WTC11 (cell line): ENCODE data around the gene SH3D19. TPM values are rescaled to one million over a fixed set of nuclear protein-coding genes. Genes with fewer than 3 reads are reported as not detected.
A peak's percentile ranks its signal among the peaks of the same experiment; 100 is the strongest.

Experiments used
- ATAC-seq: fragments of 200-7000 bp; cut with Tn5 transposase; 2 replicates; pipeline ENCODE4 v1.10.0; 2021; ENCODE audit warnings: mild to moderate bottlenecking, moderate library complexity
- CTCF ChIA-PET: fragments of 300-600 bp; sonication (Branson Sonifier 250); formaldehyde crosslinking; loops from one replicate; lab custom pipeline; 2021; ENCODE audit warnings: antibody characterized with exemption; lab: Charles Lee
- POLR2A ChIA-PET: fragments of 350-600 bp; sonication (Branson Sonifier 250); formaldehyde crosslinking; loops from one replicate; lab custom pipeline; 2021; ENCODE audit warnings: antibody characterized with exemption; lab: Charles Lee
- DNase-seq: peaks from one replicate; pipeline ENCODE4 v3.0.0; 2021; ENCODE audit warnings: low spot score
- H3K27ac Mint-ChIP-seq: 2 replicates; pipeline ENCODE4 v1.8.0; 2021; ENCODE audit warnings: mixed read lengths
- H3K27me3 Mint-ChIP-seq: 2 replicates; pipeline ENCODE4 v1.8.0; 2021; ENCODE audit warnings: low read depth, mild to moderate bottlenecking, moderate library complexity, mixed read lengths
- H3K36me3 Mint-ChIP-seq: 2 replicates; pipeline ENCODE4 v1.8.0; 2021; ENCODE audit warnings: mixed read lengths
- H3K4me1 Mint-ChIP-seq: 2 replicates; pipeline ENCODE4 v1.8.0; 2022; ENCODE audit warnings: mixed read lengths
- H3K4me3 Mint-ChIP-seq: 2 replicates; pipeline ENCODE4 v1.8.0; 2021; ENCODE audit warnings: mild to moderate bottlenecking, moderate library complexity, mixed read lengths
- H3K9me3 Mint-ChIP-seq: 2 replicates; pipeline ENCODE4 v1.8.0; 2021; ENCODE audit warnings: mixed read lengths
- ATF1 ChIP-seq: sonication (generic); formaldehyde crosslinking; IDR thresholded peaks from 2 replicates; pipeline ENCODE4 v1.8.1; 2023; ENCODE audit warnings: mild to moderate bottlenecking, moderate library complexity, missing genetic modification reagents
- E2F5 ChIP-seq: sonication (generic); formaldehyde crosslinking; IDR thresholded peaks from 2 replicates; pipeline ENCODE4 v1.8.1; 2022; ENCODE audit warnings: mild to moderate bottlenecking, moderate library complexity, missing genetic modification reagents
- EMX1 ChIP-seq: fragments of 250-450 bp; sonication (Bioruptor Pico); IDR thresholded peaks from 2 replicates; pipeline ENCODE4 v1.8.0; 2021; ENCODE audit warnings: mild to moderate bottlenecking
- ERG ChIP-seq: fragments of 250-450 bp; sonication (Bioruptor Pico); IDR thresholded peaks from 2 replicates; pipeline ENCODE4 v1.8.0; 2021; ENCODE audit warnings: mild to moderate bottlenecking
- ETV6 ChIP-seq: sonication (generic); formaldehyde crosslinking; IDR thresholded peaks from 2 replicates; pipeline ENCODE4 v1.8.1; 2022; ENCODE audit warnings: mild to moderate bottlenecking, missing genetic modification reagents
- FOXP1 ChIP-seq: sonication (generic); formaldehyde crosslinking; IDR thresholded peaks from 2 replicates; pipeline ENCODE4 v1.8.0; 2022; ENCODE audit warnings: missing genetic modification reagents, mild to moderate bottlenecking, moderate library complexity, borderline replicate concordance
- GABPB1 ChIP-seq: sonication (generic); formaldehyde crosslinking; IDR thresholded peaks from 2 replicates; pipeline ENCODE4 v1.8.1; 2023; ENCODE audit warnings: mild to moderate bottlenecking, missing genetic modification reagents
- JAZF1 ChIP-seq: fragments of 250-450 bp; sonication (Bioruptor Pico); IDR thresholded peaks from 2 replicates; pipeline ENCODE4 v1.9.0; 2021; ENCODE audit warnings: moderate library complexity, mild to moderate bottlenecking, inconsistent platforms
- MAX ChIP-seq: sonication (generic); formaldehyde crosslinking; IDR thresholded peaks from 2 replicates; pipeline ENCODE4 v1.8.0; 2022; ENCODE audit warnings: mild to moderate bottlenecking, missing genetic modification reagents
- MXD4 ChIP-seq: fragments of 250-450 bp; sonication (Bioruptor Pico); IDR thresholded peaks from 2 replicates; pipeline ENCODE4 v1.8.0; 2021; ENCODE audit warnings: mild to moderate bottlenecking, moderate library complexity, borderline replicate concordance
- MYBL2 ChIP-seq: sonication (generic); formaldehyde crosslinking; IDR thresholded peaks from 2 replicates; pipeline ENCODE4 v1.8.1; 2023; ENCODE audit warnings: mild to moderate bottlenecking, moderate library complexity, missing genetic modification reagents
- NFE2L1 ChIP-seq: sonication (generic); formaldehyde crosslinking; IDR thresholded peaks from 2 replicates; pipeline ENCODE4 v1.8.1; 2023; ENCODE audit warnings: missing genetic modification reagents
- NR1H2 ChIP-seq: sonication (generic); formaldehyde crosslinking; IDR thresholded peaks from 2 replicates; pipeline ENCODE4 v1.9.0; 2021; ENCODE audit warnings: mild to moderate bottlenecking, moderate library complexity, missing genetic modification reagents
- NR2C2 ChIP-seq: sonication (generic); formaldehyde crosslinking; IDR thresholded peaks from 2 replicates; pipeline ENCODE4 v1.8.0; 2022; ENCODE audit warnings: mild to moderate bottlenecking, missing genetic modification reagents
- NR3C1 ChIP-seq: sonication (generic); formaldehyde crosslinking; conservative IDR thresholded peaks from 2 replicates; pipeline ENCODE4 v1.8.1; 2023; ENCODE audit warnings: low read depth, mild to moderate bottlenecking, missing genetic modification reagents
- PREB ChIP-seq: sonication (generic); formaldehyde crosslinking; IDR thresholded peaks from 2 replicates; pipeline ENCODE4 v1.8.1; 2022; ENCODE audit warnings: mild to moderate bottlenecking, missing genetic modification reagents, moderate library complexity, borderline replicate concordance
- RORB ChIP-seq: fragments of 250-450 bp; sonication (Bioruptor Pico); IDR thresholded peaks from 2 replicates; pipeline ENCODE4 v1.9.0; 2021; ENCODE audit warnings: mild to moderate bottlenecking
- SMAD3 ChIP-seq: sonication (generic); formaldehyde crosslinking; IDR thresholded peaks from 2 replicates; pipeline ENCODE4 v1.8.0; 2022; ENCODE audit warnings: missing genetic modification reagents, mild to moderate bottlenecking, borderline replicate concordance
- SMAD4 ChIP-seq: sonication (generic); formaldehyde crosslinking; IDR thresholded peaks from 2 replicates; pipeline ENCODE4 v1.8.0; 2022; ENCODE audit warnings: mild to moderate bottlenecking, missing genetic modification reagents
- ZNF138 ChIP-seq: sonication (generic); formaldehyde crosslinking; conservative IDR thresholded peaks from 2 replicates; pipeline ENCODE4 v1.8.1; 2022; ENCODE audit warnings: mild to moderate bottlenecking, moderate library complexity, missing genetic modification reagents
- ZNF281 ChIP-seq: sonication (generic); formaldehyde crosslinking; IDR thresholded peaks from 2 replicates; pipeline ENCODE4 v1.8.0; 2023; ENCODE audit warnings: mild to moderate bottlenecking, missing genetic modification reagents
- ZNF317 ChIP-seq: sonication (generic); formaldehyde crosslinking; IDR thresholded peaks from 2 replicates; pipeline ENCODE4 v1.8.1; 2023; ENCODE audit warnings: low read depth, mild to moderate bottlenecking, moderate library complexity, missing genetic modification reagents, borderline replicate concordance
- ZNF416 ChIP-seq: fragments of 250-450 bp; sonication (Bioruptor Pico); IDR thresholded peaks from 2 replicates; pipeline ENCODE4 v1.9.0; 2021; ENCODE audit warnings: mild to moderate bottlenecking, inconsistent platforms
- ZNF425 ChIP-seq: fragments of 250-450 bp; sonication (Bioruptor Pico); conservative IDR thresholded peaks from 2 replicates; pipeline ENCODE4 v1.9.0; 2021; ENCODE audit warnings: mild to moderate bottlenecking
- ZNF512 ChIP-seq: sonication (generic); formaldehyde crosslinking; IDR thresholded peaks from 2 replicates; pipeline ENCODE4 v1.8.1; 2022; ENCODE audit warnings: missing genetic modification reagents, borderline replicate concordance
- total RNA-seq: library from RNA; stranded (reverse); gene quantifications from 3 replicates; pipeline ENCODE4 v1.2.3, GENCODE V29; 2021

Gene SH3D19
- total RNA-seq, 1 experiment from 2014 or later, result 41.6 TPM

GRCh38 chr4:151099229-151099975, 226.0 kb downstream of the SH3D19 start, which contains the start of gene RPS3A:
RPS3A (plus strand) TSS chr4:151099628; CDS start chr4:151099653, 25 bp downstream.
- Mint-ChIP-seq H3K27me3 (no peaks in the 10 kb centered on the region; the same call in 1 of the 2 replicates), H3K27ac (peak within 1 kb of the TSS; percentile 99), H3K9me3 (no peaks in the 10 kb centered on the region), H3K4me1 (peaks cover 24% of the 10 kb centered on the region), H3K4me3 (peak within 1 kb of the TSS; percentile 99), H3K36me3 (peaks cover 48% of the 10 kb centered on the region)
- ChIA-PET POLR2A (interaction anchor here (0.6 kb wide), 1 partner anchor 10 kb away, joined by 3 read pairs; no protein-coding TSS in a partner anchor), CTCF (interaction anchor here (1.2 to 1.9 kb wide), 2 partner anchors 18 to 49 kb away, joined by 3 to 5 read pairs; no protein-coding TSS in a partner anchor)
- ATAC-seq (peak; percentile 98), DNase-seq (peak; percentile 94)
- TF ChIP-seq ZNF425 (CRISPR knock-in tag) (no peak), FOXP1 (peak; percentile 93), ZNF138 (CRISPR knock-in tag) (no peak; the same call in 1 of the 2 replicates), RORB (CRISPR knock-in tag) (no peak), SMAD3 (no peak; the same call in 1 of the 2 replicates), JAZF1 (CRISPR knock-in tag) (no peak), NR1H2 (CRISPR knock-in tag) (no peak), NFE2L1 (CRISPR knock-in tag) (peak; percentile 82), MAX (CRISPR knock-in tag) (peak; percentile 95), NR3C1 (CRISPR knock-in tag) (0 out of 2 replicates have a peak, but pooled peaks have one; percentile 41), ATF1 (CRISPR knock-in tag) (0 out of 2 replicates have a peak, but pooled peaks have one; percentile 59), MXD4 (no peak), E2F5 (CRISPR knock-in tag) (no peak), ZNF317 (CRISPR knock-in tag) (0 out of 2 replicates have a peak, but pooled peaks have one; percentile 29), ZNF281 (CRISPR knock-in tag) (0 out of 2 replicates have a peak, but pooled peaks have one; percentile 15), ZNF416 (CRISPR knock-in tag) (peak; percentile 84; the same call in 1 of the 2 replicates), MYBL2 (CRISPR knock-in tag) (peak; percentile 92), NR2C2 (CRISPR knock-in tag) (peak; percentile 100), PREB (CRISPR knock-in tag) (no peak; the same call in none of the 2 replicates), SMAD4 (no peak), ZNF512 (no peak), ETV6 (peak; percentile 97), EMX1 (CRISPR knock-in tag) (no peak), GABPB1 (peak; percentile 93), ERG (CRISPR knock-in tag) (no peak; the same call in 1 of the 2 replicates)
